Measurements from ENCODE around the gene PPOX.

GRCh38 chr1:161189036-161189435 lies 22.8 kb downstream of the PPOX start:
- TF ChIP-seq CTCF (IDR thresholded peaks at IDR 0.05) (no peak), ZFX (IDR thresholded peaks at IDR 0.05; ENCODE audit: borderline replicate concordance) (no peak)
